Mesothelial cell of epicardium (in vitro differentiated cells): Measurements from ENCODE around the gene C1orf56. TPM values are rescaled to one million over a fixed set of nuclear protein-coding genes. Genes with fewer than 3 reads are reported as not detected.

Experiments used
- DNase-seq, 2 experiments: peaks; one replicate each; pipeline ENCODE4 v3.0.0; 2021; ENCODE audit warnings: low spot score in 2 of 2; ENCODE audit not compliant: unreplicated experiment in 2 of 2
- H3K27ac Mint-ChIP-seq: 2 replicates; pipeline ENCODE4 v1.8.0; 2021; ENCODE audit warnings: mixed read lengths
- H3K27me3 Mint-ChIP-seq: 2 replicates; pipeline ENCODE4 v1.8.0; 2021; ENCODE audit warnings: low read depth, mixed read lengths
- H3K36me3 Mint-ChIP-seq: 2 replicates; pipeline ENCODE4 v1.8.0; 2021; ENCODE audit warnings: mixed read lengths
- H3K4me1 Mint-ChIP-seq: 2 replicates; pipeline ENCODE4 v1.8.0; 2021; ENCODE audit warnings: mixed read lengths
- H3K4me3 Mint-ChIP-seq: 2 replicates; pipeline ENCODE4 v1.8.0; 2021; ENCODE audit warnings: mild to moderate bottlenecking, moderate library complexity, mixed read lengths
- H3K9me3 Mint-ChIP-seq: 2 replicates; pipeline ENCODE4 v1.8.0; 2021; ENCODE audit warnings: mixed read lengths
- CTCF ChIP-seq: fragments of 200-600 bp; sonication (generic); IDR thresholded peaks from one replicate; pipeline ENCODE4 v1.5.0; 2021; ENCODE audit warnings: antibody characterized with exemption; ENCODE audit not compliant: unreplicated experiment
- total RNA-seq: library from RNA; stranded (reverse); gene quantifications from 3 replicates; pipeline ENCODE4 v1.2.1, GENCODE V29; 2021

C1orf56 gene
- total RNA-seq, 1 donor from 2014 or later, result 4.2 TPM

DNA sequence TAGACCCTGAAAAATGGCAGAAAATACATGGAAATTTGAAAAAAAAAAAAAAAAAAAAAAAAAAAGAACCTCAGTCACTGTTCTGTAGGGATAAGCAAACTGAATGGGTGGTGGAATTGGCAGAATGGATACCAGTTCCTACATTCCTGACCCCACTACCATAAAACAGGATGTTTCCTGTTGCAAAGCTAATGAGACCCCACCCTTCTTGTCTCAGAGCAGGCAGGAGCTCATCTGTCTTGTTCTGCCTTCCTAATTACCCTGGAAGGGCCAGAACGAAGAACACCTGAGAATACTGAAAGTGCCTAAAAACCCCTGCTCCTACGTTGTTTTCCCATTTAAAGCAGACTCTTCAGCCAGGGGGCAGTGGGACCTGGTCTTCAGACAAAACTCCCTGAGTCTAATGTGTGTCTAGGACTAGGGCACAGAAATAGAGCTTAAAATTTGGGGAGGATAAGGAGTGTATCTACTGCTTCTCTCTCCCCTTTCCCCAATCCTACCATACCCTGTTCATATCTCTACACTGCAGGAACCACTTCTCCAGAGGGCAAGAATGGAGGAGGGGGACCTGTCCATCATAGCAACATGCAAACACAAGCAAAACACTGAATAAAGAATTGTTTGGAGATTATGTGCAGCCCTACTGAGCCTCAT, 3.9 kb downstream of the C1orf56 start:
- H3K9me3 Mint-ChIP-seq, result no peaks in the 10 kb centered on the region
- DNase-seq, result no peak
- peaks cover 17% of the 10 kb centered on the region for H3K36me3 Mint-ChIP-seq
- H3K4me1 Mint-ChIP-seq, result peaks cover 29% of the 10 kb centered on the region
- TF ChIP-seq CTCF, result no peak
- peak overlapping the region; percentile 64 for H3K27ac Mint-ChIP-seq
- H3K4me3 Mint-ChIP-seq, result no peak overlapping the region
- no peaks in the 10 kb centered on the region for H3K27me3 Mint-ChIP-seq

GRCh38 chr1:151054971-151055547, 7.5 kb downstream of the C1orf56 start:
- Mint-ChIP-seq H3K36me3 (peaks cover 17% of the 10 kb centered on the region), H3K27me3 (no peaks in the 10 kb centered on the region), H3K4me3 (no peak overlapping the region), H3K27ac (no peak overlapping the region), H3K9me3 (no peaks in the 10 kb centered on the region), H3K4me1 (peaks cover 31% of the 10 kb centered on the region)
- TF ChIP-seq CTCF, result no peak
- DNase-seq, result no peak

DNA sequence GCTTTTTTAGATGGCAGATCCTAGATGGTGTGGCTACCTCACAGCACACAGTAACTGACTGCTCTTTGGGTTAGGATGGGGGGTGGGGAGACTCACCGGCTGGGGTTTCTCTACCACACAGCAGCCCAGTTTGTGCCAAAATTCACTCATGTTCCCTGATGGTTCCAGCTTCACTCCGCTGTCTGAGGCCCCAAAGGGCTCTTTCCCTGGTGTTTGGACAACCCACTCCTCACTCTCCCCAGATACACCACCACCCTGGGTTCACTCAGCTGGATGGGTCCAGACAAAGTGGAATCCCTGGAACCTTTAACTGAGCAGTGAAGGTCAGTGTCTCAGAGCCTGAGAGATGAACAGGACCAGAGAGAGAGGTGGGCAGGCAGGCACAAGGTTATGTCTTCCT, 8.0 kb downstream of the C1orf56 start:
- no peaks in the 10 kb centered on the region for H3K27me3 Mint-ChIP-seq
- no peaks in the 10 kb centered on the region for H3K9me3 Mint-ChIP-seq
- H3K4me3 Mint-ChIP-seq, result no peak overlapping the region
- DNase-seq, result no peak
- no peak overlapping the region for H3K27ac Mint-ChIP-seq
- H3K36me3 Mint-ChIP-seq, result peaks cover 17% of the 10 kb centered on the region
- peaks cover 33% of the 10 kb centered on the region for H3K4me1 Mint-ChIP-seq
- TF ChIP-seq CTCF, result no peak

- peak overlapping the region; percentile 77 for H3K27ac Mint-ChIP-seq
- H3K4me1 Mint-ChIP-seq, result peaks cover 39% of the 10 kb centered on the region
- H3K36me3 Mint-ChIP-seq, result peaks cover 17% of the 10 kb centered on the region
- no peak for DNase-seq
- no peak for TF ChIP-seq CTCF
- no peaks in the 10 kb centered on the region for H3K27me3 Mint-ChIP-seq
- no peaks in the 10 kb centered on the region for H3K9me3 Mint-ChIP-seq
- H3K4me3 Mint-ChIP-seq, result no peak overlapping the region
These were observed 8.6 kb downstream of the C1orf56 start for GRCh38 chr1:151056149-151056548.

- H3K9me3 Mint-ChIP-seq, result no peaks in the 10 kb centered on the region
- DNase-seq, result peak; percentile 63 to 79
- TF ChIP-seq CTCF, result no peak
- no peaks in the 10 kb centered on the region for H3K27me3 Mint-ChIP-seq
- H3K36me3 Mint-ChIP-seq, result peaks cover 11% of the 10 kb centered on the region
- H3K4me1 Mint-ChIP-seq, result peaks cover 56% of the 10 kb centered on the region
- peak overlapping the region; percentile 96 for H3K4me3 Mint-ChIP-seq
- H3K27ac Mint-ChIP-seq, result peak overlapping the region; percentile 98
These were observed 11.1 kb downstream of the C1orf56 start for GRCh38 chr1:151058692-151059091.
